Retinal pigment epithelial cell (primary cell): Measurements from ENCODE around the gene MAD1L1.

Experiments used
- DNase-seq: peaks from one replicate; pipeline ENCODE4 v3.0.0-alpha.2; 2010; ENCODE audit warnings: low read depth
- H3K4me3 ChIP-seq: 2 replicates; pipeline ENCODE4 v1.5.1; 2011; ENCODE audit warnings: mild to moderate bottlenecking, low read length, control low read depth, moderate library complexity
- TF ChIP-seq, protein P1 (sequence below): conservative IDR thresholded peaks from 2 replicates; pipeline ENCODE4 v1.5.1; 2011; ENCODE audit warnings: low read depth, low read length, control low read depth, inconsistent platforms

MAD1L1 gene

GRCh38 chr7:2266911-2267310 lies 34.2 kb upstream of the MAD1L1 start:
- H3K4me3 ChIP-seq, result no peak overlapping the region
- DNase-seq, result no peak
- TF ChIP-seq, protein P1, sequence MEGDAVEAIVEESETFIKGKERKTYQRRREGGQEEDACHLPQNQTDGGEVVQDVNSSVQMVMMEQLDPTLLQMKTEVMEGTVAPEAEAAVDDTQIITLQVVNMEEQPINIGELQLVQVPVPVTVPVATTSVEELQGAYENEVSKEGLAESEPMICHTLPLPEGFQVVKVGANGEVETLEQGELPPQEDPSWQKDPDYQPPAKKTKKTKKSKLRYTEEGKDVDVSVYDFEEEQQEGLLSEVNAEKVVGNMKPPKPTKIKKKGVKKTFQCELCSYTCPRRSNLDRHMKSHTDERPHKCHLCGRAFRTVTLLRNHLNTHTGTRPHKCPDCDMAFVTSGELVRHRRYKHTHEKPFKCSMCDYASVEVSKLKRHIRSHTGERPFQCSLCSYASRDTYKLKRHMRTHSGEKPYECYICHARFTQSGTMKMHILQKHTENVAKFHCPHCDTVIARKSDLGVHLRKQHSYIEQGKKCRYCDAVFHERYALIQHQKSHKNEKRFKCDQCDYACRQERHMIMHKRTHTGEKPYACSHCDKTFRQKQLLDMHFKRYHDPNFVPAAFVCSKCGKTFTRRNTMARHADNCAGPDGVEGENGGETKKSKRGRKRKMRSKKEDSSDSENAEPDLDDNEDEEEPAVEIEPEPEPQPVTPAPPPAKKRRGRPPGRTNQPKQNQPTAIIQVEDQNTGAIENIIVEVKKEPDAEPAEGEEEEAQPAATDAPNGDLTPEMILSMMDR, result no peak

GRCh38 chr7:2264158-2264557 lies 31.4 kb upstream of the MAD1L1 start:
- H3K4me3 ChIP-seq, result no peak overlapping the region
- DNase-seq, result no peak
- TF ChIP-seq, protein P1, result no peak

GRCh38 chr7:2263176-2263575 lies 30.4 kb upstream of the MAD1L1 start:
- TF ChIP-seq, protein P1, result no peak
- no peak overlapping the region for H3K4me3 ChIP-seq

GRCh38 chr7:2261611-2262010 lies 28.9 kb upstream of the MAD1L1 start:
- TF ChIP-seq, protein P1, result no peak
- H3K4me3 ChIP-seq, result no peak overlapping the region
- DNase-seq, result no peak

More at GRCh38 chr7:2263176-2263575, 30.4 kb upstream of the MAD1L1 start:
- DNase-seq, result no peak

- TF ChIP-seq, protein P1, result no peak
- no peak for DNase-seq
Measured at GRCh38 chr7:2260820-2261219, 28.1 kb upstream of the MAD1L1 start.

DNA sequence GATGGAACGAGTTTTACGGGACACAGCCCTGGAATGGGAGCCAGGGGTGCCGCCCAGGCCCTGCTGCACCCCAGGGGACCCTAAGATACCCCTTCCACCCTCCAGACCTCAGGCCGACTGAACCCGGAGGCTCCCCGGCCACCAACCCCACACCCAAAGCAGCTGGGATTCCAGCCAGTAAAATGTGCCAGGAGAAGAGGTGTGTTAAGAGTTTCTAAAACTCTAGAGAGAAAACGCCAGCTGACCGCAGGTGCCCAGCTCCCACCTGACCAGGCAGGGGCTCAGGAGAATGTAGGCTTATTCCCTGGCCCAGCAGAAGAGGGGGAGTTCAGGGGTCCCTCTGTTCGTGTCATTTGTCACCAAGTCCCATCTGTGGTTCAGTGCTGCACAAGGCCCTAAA lies 26.7 kb upstream of the MAD1L1 start:
- DNase-seq, result no peak
- no peak overlapping the region for H3K4me3 ChIP-seq
- TF ChIP-seq, protein P1, result no peak

More at GRCh38 chr7:2260820-2261219, 28.1 kb upstream of the MAD1L1 start:
- H3K4me3 ChIP-seq, result no peak overlapping the region

DNA sequence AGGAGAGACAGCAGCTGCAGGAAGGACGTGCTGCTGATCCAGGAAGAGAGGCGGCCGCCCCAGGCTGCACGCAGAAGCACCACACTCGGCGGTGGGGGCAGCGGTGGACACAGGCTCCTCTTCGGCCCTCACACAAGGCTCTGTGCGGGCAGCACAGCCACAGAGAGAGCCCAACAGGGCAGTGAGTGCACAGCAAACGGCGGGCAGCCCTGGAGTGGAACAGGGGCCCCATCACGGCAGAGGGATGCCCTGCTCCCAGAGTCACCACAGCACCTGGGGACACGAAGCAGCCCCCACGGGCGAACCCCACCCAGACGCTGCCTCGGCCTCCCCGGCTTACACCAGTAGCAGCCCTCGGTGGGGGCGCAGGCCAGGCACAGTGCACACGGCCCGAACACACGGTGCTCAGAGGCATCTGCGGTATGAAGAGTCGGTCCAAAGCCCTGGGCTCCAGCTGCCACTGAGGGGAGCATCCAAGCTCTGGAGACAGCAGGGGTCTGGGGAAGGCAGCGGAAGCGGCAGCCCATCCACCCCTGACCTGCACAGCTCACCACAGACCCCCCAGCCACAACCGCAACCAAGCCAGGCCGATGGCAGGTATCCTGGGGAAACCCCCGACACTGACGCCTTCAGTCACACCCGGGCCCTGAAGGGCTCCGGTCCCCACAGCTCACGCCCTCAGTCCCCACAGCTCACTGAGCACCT lies 26.1 kb upstream of the MAD1L1 start:
- TF ChIP-seq, protein P1, result no peak
- no peak overlapping the region for H3K4me3 ChIP-seq
- DNase-seq, result no peak
